Brain microvascular endothelial cell (primary cell): ENCODE data around the gene SFXN1.

Source experiments
- DNase-seq: peaks from one replicate; pipeline ENCODE4 v3.0.0-alpha.2; 2020
- H3K27ac ChIP-seq: fragments of 250-450 bp; sonication (Bioruptor Pico); 2 replicates; pipeline ENCODE4 v1.5.1; 2020; ENCODE audit warnings: mild to moderate bottlenecking, moderate library complexity
- H3K27me3 ChIP-seq: fragments of 250-450 bp; sonication (Bioruptor Pico); replicated peaks from 2 replicates; pipeline ENCODE4 v1.5.1; 2020; ENCODE audit warnings: mild to moderate bottlenecking
- H3K36me3 ChIP-seq: fragments of 250-450 bp; sonication (Bioruptor Pico); replicated peaks from 2 replicates; pipeline ENCODE4 v1.5.1; 2020; ENCODE audit warnings: mild to moderate bottlenecking
- H3K4me3 ChIP-seq: 2 replicates; pipeline ENCODE4 v1.5.1; 2011; ENCODE audit warnings: low read depth, mild to moderate bottlenecking, control low read depth, low read length, moderate library complexity
- CTCF ChIP-seq: IDR thresholded peaks from 2 replicates; pipeline ENCODE4 v1.5.1; 2011; ENCODE audit warnings: low read depth, mild to moderate bottlenecking, moderate library complexity, low read length, control low read depth, inconsistent platforms; ENCODE audit errors: missing control alignments
- in situ Hi-C: cut with HindIII; loops from 2 replicates; pipeline ENCODE4 v1.10.0; 2017; ENCODE audit warnings: low sequenced_read_pairs, low pct_ligation_motif_present

SFXN1 gene

GRCh38 chr5:175539936-175540335 is 61.6 kb downstream of the SFXN1 start:
- no peak overlapping the region for H3K27ac ChIP-seq
- in situ Hi-C loops = no loop called here
- TF ChIP-seq CTCF = no peak
- DNase-seq = no peak
- no peaks in the 10 kb centered on the region for H3K36me3 ChIP-seq
- H3K27me3 ChIP-seq = no peaks in the 10 kb centered on the region
- no peak overlapping the region for H3K4me3 ChIP-seq

- TF ChIP-seq CTCF = no peak
- DNase-seq = no peak
- in situ Hi-C loops = no loop called here
- Histone ChIP-seq H3K36me3 (no peaks in the 10 kb centered on the region), H3K27me3 (no peaks in the 10 kb centered on the region), H3K27ac (no peak overlapping the region), H3K4me3 (no peak overlapping the region)
These were observed 62.9 kb downstream of the SFXN1 start for GRCh38 chr5:175541264-175541663.

DNA sequence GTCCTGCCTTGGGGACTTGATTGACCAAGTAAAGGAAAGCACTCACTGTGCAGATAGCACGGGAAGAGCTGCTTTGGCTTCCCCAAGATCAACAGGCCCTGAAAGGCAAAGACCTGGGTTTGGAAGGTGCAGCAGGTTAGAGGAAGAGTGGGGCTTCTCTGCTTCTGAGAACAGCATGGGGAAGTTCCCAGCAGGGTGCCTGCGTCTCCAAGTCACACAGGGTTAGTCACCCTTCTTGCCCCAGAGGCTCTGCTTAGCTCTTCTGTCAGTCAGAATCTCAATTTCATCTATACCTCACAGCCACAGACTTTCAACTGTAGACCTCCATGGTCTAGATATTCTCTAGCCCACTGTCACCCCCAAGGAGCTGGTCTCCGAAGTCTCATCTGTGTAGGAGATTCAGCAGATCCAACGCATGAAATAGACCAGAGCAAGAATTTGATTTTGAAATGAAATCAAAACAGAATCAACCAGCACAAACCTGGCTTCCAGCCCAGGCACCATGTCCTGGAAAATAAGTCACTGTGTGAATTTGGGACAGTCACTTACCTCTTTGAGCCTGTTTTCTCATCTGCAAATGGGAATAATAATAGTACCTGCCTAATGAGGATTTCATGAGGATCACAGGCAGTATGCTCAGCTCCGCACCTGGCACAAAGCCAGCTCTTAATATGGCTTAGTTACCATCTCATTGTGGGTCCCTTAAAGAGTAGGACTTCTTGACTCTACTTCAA is 64.0 kb downstream of the SFXN1 start:
- Histone ChIP-seq H3K27ac (no peak overlapping the region), H3K4me3 (no peak overlapping the region), H3K36me3 (no peaks in the 10 kb centered on the region), H3K27me3 (no peaks in the 10 kb centered on the region)
- in situ Hi-C loops = no loop called here
- TF ChIP-seq CTCF = no peak
- peak; percentile 17 for DNase-seq

DNA sequence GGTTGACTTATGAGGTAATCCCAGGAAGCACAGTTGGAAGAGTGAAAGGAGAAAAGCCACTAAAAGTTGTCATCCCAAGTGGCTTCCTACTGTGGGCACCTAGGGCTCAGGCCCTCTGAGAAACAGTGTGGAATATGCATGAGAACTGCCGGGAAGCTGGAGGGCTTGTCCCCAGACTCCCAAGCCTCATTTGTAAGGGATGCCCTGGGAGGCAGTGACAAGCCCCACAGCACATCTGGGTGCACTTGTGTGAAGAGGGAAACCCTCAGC is 64.5 kb downstream of the SFXN1 start:
- no peak overlapping the region for H3K27ac ChIP-seq
- TF ChIP-seq CTCF = no peak
- in situ Hi-C loops = no loop called here
- DNase-seq = no peak
- no peak overlapping the region for H3K4me3 ChIP-seq
- H3K27me3 ChIP-seq = no peaks in the 10 kb centered on the region
- no peaks in the 10 kb centered on the region for H3K36me3 ChIP-seq

- Histone ChIP-seq H3K36me3 (no peaks in the 10 kb centered on the region), H3K27ac (no peak overlapping the region), H3K27me3 (no peaks in the 10 kb centered on the region), H3K4me3 (no peak overlapping the region)
- no peak for DNase-seq
- in situ Hi-C loops = no loop called here
- TF ChIP-seq CTCF = no peak
These were observed 65.8 kb downstream of the SFXN1 start for GRCh38 chr5:175544108-175544511.

DNA sequence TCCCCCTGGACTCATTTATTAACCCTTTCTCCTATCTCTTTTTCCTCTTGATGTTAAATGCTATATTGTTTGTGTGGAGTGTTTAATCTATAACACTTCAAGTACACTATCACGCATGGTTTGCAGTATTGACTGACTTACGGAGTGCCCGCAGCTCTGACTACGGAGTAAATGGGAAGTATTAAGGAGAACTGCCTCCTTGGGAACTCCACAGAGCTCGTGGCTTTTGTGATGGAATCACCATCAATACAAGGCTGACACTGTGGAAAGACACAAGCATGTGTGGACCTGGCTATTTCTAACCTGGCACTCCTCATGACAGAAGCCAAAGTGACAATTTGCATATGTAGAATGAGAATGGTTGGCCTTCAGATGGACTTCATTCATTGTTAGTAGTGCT is 66.2 kb downstream of the SFXN1 start:
- no peak overlapping the region for H3K27ac ChIP-seq
- no peak for TF ChIP-seq CTCF
- H3K36me3 ChIP-seq = no peaks in the 10 kb centered on the region
- in situ Hi-C loops = no loop called here
- H3K4me3 ChIP-seq = no peak overlapping the region
- H3K27me3 ChIP-seq = no peaks in the 10 kb centered on the region
- no peak for DNase-seq
